Medulla oblongata (tissue), 1 donor: ENCODE measurements around the gene CTAGE9.
"Not testable (repeated sequence)": the region's sequence is repeated elsewhere in the genome, so short reads cannot be mapped to it uniquely, and the experiment has no call there.

ENCODE experiments used
- DNase-seq: peaks from one replicate; pipeline ENCODE4 v3.0.0-alpha.2; 2015; ENCODE audit errors: extremely low spot score

CTAGE9 gene, protein sequence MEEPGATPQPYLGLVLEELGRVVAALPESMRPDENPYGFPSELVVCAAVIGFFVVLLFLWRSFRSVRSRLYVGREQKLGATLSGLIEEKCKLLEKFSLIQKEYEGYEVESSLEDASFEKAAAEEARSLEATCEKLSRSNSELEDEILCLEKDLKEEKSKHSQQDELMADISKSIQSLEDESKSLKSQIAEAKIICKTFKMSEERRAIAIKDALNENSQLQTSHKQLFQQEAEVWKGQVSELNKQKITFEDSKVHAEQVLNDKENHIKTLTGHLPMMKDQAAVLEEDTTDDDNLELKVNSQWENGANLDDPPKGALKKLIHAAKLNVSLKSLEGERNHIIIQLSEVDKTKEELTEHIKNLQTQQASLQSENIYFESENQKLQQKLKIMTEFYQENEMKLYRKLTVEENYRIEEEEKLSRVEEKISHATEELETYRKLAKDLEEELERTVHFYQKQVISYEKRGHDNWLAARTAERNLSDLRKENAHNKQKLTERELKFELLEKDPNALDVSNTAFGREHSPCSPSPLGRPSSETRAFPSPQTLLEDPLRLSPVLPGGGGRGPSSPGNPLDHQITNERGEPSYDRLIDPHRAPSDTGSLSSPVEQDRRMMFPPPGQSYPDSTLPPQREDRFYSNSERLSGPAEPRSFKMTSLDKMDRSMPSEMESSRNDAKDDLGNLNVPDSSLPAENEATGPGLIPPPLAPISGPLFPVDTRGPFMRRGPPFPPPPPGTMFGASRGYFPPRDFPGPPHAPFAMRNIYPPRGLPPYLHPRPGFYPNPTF

DNA sequence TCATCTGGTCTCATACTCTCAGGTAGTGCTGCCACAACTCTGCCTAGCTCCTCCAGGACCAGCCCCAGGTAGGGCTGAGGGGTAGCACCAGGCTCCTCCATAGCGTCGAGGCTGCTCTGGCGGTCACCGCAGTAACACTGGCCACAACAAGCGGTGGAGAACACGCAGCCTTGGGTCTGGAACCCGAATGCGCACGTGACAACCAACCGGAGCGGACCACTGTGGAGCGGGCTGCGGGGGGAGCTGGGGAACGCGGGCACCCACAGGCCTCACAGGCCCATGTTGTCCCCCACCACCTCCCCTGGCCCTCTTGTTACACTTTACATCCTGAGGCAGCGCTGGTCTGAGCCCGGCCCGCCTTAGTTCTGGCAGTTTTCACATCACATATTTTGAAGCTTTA lies at the start of gene CTAGE9:
CTAGE9 (minus strand) TSS at position 101 of the 400 bp plus-strand sequence; CDS start at position 101, 0 bp downstream.
- not testable (repeated sequence) for DNase-seq

DNA sequence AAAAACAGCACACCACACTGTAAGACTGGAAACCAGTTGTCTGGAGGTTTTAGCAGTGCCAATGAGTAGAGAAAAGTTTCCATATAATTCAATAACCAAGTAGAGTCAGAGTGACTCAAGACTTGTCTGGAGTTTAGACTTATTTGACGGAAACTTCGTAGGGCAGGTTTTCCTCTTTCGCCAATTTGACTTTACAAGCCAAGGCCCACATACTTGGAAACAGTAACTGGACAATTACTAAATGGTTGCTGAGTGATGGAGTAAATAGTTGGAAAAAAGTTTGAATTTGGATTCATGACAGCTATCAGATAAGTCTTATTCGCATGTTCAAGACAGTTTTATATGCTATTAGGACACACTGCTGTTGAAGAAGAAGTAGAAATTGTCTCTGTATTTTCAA lies 48.1 kb upstream of the CTAGE9 start:
- no peak for DNase-seq

DNA sequence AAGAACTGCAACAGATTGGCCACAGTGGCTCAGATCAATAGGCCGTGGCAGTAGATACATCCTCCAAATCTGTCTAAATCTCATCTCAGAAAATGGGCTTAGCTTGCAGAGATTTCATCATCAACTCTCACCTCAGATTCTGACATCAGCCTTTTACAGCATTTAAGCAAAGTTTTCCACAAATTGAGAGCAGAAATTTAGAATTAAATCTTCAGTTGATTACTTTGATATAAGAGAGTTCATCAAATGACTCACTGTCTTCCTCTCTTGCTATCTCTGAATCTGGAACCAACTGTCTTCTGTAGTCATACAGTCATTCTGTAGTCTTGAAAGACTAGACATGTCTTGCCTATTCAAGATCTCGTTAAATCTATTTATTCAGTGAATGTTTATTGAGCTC lies 45.2 kb upstream of the CTAGE9 start:
- no peak for DNase-seq

- no peak for DNase-seq
These were observed 44.8 kb upstream of the CTAGE9 start for GRCh38 chr6:131755597-131755996.

DNA sequence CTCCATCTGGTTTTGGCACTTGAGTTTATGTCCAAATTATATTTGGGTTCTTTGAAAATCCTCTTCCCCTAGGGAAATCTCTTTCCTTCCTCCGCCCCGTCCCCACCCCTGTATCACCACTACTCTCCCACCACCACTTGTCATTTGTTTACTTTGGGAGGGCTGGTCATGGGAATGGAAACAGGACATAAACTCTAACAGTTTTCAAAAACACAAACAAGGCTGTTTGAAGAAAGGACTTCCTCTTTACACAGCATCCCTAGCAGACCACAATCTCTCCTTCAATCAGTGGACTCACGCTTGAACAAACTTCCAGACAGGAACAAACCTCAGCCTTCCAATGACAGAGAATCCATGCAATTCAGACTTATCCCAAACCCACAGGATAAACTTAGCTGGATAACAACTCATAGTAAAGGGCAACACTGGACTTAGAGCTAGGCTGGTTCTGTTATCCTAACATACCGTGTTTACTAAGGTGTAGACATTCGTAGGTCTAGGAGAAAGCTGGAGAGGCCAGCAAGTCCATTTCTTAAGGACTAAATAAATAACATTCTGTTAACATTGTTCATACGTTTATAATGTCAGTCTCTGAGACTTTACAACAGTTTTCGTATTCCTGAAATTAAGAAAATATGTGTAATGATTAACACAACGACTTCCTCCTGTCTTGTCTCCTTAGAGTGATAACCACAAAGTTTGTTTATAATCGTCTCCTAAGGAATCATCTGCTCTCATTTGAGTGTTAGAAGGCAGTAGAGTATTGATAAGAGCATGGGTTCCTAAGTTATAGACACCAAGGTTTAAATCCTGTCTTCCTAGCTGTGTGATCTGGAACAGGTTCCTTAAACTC lies 44.1 kb upstream of the CTAGE9 start:
- DNase-seq, result no peak

DNA sequence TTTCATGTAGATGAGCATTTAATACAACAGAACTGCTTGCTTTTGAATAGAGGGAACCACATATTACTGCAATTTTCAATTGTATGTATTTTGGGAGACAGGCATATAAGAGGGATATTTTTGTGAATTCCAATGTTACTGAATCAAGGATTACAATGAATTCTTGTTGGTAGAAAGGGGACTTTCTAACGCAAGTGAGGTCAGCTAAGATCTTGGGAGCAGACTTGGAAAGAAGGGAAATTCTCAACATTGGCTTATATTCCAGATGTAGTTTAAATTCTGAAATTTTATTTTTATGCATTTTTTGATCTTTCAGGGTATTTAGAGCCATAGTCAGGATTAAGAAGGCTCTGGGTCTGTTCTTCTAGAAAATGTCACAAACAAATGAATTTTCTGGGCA lies 43.3 kb upstream of the CTAGE9 start:
- no peak for DNase-seq

- not testable (repeated sequence) for DNase-seq
These were observed 40.3 kb upstream of the CTAGE9 start for GRCh38 chr6:131751012-131751715.

- DNase-seq, result no peak
These were observed 38.2 kb upstream of the CTAGE9 start for GRCh38 chr6:131749023-131749422.

DNA sequence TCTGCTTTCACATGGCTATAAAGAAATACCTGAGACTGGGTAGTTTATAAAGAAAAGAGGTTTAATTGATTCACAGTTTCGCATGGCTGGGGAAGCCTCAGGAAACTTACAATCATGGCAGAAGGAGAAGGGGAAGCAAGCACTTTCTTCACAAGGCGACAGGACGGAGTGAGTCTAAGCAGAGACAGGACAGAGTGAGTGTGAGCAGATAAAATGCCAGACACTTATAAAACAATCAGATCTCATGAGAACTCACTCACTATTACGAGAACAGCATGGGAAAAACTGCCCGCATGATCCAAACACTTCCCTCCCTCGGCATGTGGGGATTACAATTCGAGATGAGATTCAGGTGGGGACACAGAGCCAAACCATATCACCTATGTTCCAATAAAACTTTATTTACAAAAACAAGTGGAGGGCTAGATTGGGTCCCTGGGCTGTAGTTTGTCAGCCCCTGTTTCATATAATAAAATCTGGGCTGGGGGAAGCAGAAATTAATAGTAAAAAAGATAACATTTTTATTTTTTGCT lies 37.1 kb upstream of the CTAGE9 start:
- DNase-seq, result no peak

DNA sequence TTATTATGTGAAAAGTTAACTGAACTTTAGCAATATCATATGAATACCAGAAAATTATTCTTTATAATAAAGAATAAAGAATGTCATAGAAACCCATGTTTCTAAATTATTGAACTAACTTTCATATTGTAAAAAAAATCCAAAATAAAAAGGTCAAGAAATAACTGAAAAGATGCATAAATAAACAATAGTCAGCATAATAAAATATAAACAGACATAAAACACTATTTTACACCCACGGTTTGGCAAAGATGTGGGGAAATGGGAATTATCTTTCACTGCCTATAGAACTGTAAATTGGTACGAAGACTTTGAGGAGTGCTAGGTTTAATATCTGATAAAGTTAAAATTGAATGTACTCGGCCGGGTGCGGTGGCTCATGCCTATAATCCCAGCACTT lies 34.7 kb upstream of the CTAGE9 start:
- DNase-seq, result no peak

- DNase-seq, result no peak
These were observed 33.8 kb upstream of the CTAGE9 start for GRCh38 chr6:131744432-131745287.

GRCh38 chr6:131741688-131742393 lies 31.0 kb upstream of the CTAGE9 start:
- DNase-seq, result peak; percentile 57

DNA sequence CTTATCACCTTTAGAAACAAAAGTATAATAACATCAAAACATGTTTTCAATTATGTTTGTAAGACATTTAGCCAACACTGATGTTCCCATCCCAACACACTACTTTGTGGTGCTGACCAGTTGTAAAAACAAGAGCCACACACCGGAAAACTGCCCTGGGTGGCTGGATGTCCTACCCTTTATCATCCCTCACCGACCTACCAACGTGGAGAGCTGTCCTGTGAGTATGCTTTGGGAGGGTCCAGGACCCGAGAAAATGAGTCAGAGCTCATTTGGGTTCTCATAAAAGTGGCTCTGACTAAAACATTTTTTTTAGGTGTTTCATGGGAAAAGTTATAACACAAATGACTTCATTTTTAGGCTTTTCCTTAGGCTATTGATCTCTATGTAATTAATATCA lies 29.3 kb upstream of the CTAGE9 start:
- DNase-seq, result no peak

DNA sequence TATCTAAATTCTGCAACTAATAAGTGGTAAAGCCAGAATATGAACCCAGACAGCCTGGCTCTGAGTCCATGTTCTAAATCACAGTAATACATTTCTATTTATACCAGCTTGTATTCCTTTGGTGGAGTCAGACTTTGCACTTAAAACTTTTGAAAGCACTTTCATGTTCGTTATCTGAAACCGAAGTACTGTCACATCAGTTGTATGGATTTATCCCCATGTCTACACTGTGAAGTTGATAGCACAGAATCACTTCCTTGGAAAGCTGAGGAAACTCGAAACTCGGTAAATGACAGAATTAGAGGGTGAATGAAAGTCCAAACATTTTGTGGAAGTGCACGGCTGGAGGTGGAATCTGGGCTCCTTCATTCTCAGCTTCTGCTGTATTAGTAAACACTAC lies 28.3 kb upstream of the CTAGE9 start:
- no peak for DNase-seq

- DNase-seq, result no peak
These were observed 26.0 kb upstream of the CTAGE9 start for GRCh38 chr6:131736811-131737210.

- no peak for DNase-seq
These were observed 25.3 kb upstream of the CTAGE9 start for GRCh38 chr6:131736003-131736596.

DNA sequence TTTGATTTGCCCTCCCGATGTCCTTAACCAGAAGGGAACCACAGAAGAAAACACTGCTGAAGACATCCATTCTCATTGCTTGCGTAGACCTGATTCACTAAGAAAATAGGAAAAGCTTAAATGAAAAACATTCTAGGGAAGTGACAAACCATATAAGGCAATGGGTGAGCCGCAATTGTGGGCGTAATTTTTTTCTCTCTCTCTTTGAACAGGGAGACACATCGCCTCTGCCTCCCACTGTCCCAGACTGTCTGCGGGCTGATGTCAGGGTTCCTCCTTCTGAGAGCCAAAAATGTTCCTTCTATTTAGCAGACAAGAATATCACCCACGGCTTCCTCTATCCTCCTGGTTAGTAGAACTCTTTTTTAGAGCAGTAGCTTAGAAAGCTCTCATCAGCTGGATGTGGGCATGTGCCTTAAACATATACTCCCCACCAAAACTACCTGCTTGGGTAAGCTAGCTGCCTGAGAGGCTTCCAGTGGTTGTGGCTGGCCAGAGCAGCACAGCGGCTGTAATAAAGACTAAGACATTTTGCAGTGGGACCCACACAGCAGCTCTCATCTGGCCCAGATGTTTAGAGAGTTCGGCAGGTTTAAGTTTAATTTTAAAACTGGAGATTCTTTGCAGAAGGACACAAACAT lies 22.7 kb upstream of the CTAGE9 start:
- peak; percentile 82 for DNase-seq

- no peak for DNase-seq
These were observed 20.4 kb upstream of the CTAGE9 start for GRCh38 chr6:131731224-131731623.

DNA sequence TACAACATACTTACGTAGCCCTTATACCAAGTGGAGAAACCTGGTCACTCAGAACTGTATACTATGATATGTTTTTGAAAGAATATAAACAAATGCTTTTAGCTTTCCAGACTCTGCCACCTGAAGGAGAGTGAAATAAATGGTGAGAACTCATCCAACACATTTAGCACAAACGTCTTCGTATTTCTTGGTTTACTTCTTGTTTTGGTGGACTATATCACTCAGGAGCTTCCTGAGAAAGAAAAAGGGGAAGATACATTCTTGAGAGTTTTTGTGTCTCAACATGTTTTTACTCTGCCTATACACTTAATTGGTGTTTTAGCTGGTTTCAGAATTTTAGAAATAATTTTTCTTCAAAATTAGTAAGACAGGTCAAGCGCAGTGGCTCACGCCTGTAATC lies 19.4 kb upstream of the CTAGE9 start:
- DNase-seq, result peak; percentile 51
